ENCODE results near the gene ZNF678.

Gene ZNF678

DNA sequence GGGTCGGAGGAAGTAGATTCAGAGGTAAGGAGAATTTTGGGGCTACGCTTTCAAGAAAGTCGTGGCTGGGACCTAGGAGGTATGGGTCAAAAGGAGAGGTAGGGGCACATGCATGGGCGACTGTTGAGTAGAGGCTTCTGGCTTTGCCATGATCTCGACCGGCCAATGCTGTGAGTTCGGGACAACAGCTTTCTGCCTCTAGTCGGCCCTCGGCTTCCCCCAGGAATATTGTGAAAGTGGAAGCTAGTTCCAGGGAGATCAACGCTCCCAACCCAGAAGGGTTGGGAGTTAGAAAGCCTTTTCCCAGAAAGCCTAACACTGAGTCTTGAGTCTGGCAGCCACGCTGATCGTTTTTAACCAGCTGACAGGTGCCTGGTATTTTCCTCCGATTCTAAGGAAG lies 69.0 kb downstream of the ZNF678 start:
- no peak for DNase-seq (ENCODE audit: insufficient read length, low spot score)
- no peak for FAIRE-seq

DNA sequence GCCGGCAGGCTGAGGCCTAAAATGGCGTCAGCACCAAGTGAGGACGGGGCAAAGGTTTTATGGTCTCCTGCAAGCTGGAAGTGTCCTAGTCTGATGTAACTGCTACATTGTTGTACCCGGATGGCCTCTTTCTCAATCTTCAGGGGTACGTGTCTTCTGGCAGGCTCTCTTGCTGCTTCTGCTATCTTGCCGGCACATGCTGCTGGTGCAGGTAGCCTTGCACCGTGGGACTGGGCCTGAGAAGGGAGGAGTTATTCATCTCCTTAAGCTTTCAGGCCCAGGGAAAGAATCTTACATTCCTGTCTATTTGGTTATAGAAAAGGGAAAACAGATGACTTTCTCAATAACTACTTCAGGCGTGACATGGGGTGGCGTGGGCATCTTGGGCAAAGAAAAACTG lies 72.2 kb downstream of the ZNF678 start:
- DNase-seq (ENCODE audit: insufficient read length, low spot score) = no peak
- FAIRE-seq = no peak
- TF ChIP-seq, protein P1, sequence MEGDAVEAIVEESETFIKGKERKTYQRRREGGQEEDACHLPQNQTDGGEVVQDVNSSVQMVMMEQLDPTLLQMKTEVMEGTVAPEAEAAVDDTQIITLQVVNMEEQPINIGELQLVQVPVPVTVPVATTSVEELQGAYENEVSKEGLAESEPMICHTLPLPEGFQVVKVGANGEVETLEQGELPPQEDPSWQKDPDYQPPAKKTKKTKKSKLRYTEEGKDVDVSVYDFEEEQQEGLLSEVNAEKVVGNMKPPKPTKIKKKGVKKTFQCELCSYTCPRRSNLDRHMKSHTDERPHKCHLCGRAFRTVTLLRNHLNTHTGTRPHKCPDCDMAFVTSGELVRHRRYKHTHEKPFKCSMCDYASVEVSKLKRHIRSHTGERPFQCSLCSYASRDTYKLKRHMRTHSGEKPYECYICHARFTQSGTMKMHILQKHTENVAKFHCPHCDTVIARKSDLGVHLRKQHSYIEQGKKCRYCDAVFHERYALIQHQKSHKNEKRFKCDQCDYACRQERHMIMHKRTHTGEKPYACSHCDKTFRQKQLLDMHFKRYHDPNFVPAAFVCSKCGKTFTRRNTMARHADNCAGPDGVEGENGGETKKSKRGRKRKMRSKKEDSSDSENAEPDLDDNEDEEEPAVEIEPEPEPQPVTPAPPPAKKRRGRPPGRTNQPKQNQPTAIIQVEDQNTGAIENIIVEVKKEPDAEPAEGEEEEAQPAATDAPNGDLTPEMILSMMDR (IDR thresholded peaks at IDR 0.05; ENCODE audit: insufficient read depth, missing control alignments) = no peak

More for the DNA sequence above, 69.0 kb downstream of the ZNF678 start:
- TF ChIP-seq, protein P1 (IDR thresholded peaks at IDR 0.05; ENCODE audit: insufficient read depth, missing control alignments) = no peak

DNA sequence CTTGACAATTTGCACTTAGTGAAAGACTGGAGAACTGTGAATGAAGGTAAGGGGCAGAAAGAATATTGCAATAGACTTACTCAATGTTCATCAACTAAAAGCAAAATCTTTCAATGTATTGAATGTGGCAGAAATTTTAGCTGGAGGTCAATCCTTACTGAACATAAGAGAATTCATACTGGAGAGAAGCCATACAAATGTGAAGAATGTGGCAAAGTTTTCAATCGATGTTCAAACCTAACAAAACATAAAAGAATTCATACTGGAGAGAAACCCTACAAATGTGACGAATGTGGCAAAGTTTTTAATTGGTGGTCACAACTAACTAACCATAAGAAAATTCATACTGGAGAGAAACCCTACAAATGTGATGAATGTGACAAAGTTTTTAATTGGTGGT lies 91.1 kb downstream of the ZNF678 start:
- no peak for DNase-seq (ENCODE audit: insufficient read length, low spot score)
- TF ChIP-seq, protein P1 (IDR thresholded peaks at IDR 0.05; ENCODE audit: insufficient read depth, missing control alignments) = no peak
- FAIRE-seq = no peak

DNA sequence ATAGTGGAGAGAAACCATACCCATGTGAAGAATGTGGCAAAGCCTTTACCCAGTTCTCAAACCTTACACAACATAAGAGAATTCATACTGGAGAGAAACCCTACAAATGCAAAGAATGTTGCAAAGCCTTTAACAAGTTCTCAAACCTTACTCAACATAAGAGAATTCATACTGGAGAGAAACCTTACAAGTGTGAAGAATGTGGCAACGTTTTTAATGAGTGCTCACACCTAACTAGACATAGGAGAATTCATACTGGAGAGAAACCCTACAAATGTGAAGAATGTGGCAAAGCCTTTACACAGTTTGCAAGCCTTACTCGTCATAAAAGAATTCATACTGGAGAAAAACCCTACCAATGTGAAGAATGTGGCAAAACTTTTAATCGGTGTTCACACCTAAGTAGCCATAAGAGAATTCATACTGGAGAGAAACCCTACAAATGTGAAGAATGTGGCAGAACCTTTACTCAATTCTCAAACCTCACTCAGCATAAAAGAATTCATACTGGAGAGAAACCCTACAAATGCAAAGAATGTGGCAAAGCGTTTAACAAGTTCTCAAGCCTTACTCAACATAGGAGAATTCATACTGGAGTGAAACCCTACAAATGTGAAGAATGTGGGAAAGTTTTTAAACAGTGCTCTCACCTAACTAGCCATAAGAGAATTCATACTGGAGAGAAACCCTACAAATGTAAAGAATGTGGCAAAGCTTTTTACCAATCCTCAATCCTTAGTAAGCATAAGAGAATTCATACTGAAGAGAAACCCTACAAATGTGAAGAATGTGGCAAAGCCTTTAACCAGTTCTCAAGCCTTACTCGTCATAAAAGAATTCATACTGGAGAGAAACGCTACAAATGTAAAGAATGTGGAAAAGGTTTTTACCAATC lies 91.7 kb downstream of the ZNF678 start:
- FAIRE-seq (peak; percentile 66), DNase-seq (ENCODE audit: insufficient read length, low spot score) (no peak)

DNA sequence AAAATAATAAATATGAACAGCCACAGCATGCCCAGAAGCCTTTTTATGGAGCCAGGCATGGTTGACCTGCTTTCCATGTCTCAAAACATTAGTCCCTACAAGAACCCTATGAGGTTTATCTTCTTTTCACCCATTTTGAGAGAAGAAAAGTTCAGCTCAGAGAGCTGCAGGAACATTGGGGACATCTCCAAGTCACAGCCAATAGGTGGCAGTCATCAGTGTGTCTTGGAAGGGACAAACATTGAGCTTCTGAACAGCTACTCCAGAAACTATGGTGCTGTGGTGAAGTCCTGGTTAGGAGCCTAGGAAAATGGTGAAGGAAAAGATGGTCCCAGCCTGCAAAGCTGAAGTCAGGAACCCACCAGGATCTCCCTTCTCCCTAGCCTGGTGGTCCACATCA lies 98.1 kb downstream of the ZNF678 start:
- FAIRE-seq = no peak
- TF ChIP-seq, protein P1 (IDR thresholded peaks at IDR 0.05; ENCODE audit: insufficient read depth, missing control alignments) = no peak
- DNase-seq (ENCODE audit: insufficient read length, low spot score) = no peak

More for the DNA sequence above, 91.7 kb downstream of the ZNF678 start:
- TF ChIP-seq, protein P1 (IDR thresholded peaks at IDR 0.05; ENCODE audit: insufficient read depth, missing control alignments) = no peak

DNA sequence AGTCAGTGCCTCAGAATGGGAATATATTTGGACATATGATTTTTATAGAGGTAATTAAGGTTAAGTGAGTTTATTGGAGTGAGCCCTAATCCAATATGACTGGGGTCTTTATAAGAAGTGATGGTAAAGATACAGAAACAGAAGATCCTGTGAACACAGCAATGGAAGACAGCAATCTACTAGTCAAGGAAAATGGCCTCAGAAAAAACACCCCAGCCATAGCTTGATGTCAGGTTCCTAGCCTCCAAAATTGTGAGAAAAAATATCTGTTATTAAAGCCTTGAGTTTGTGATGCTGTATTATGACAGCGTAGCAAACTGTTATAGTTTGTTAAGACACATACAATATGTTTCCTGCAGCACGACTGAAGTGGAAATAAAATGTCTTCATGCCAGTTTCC lies 99.6 kb downstream of the ZNF678 start:
- TF ChIP-seq, protein P1 (IDR thresholded peaks at IDR 0.05; ENCODE audit: insufficient read depth, missing control alignments) = no peak
- no peak for FAIRE-seq
- no peak for DNase-seq (ENCODE audit: insufficient read length, low spot score)

DNA sequence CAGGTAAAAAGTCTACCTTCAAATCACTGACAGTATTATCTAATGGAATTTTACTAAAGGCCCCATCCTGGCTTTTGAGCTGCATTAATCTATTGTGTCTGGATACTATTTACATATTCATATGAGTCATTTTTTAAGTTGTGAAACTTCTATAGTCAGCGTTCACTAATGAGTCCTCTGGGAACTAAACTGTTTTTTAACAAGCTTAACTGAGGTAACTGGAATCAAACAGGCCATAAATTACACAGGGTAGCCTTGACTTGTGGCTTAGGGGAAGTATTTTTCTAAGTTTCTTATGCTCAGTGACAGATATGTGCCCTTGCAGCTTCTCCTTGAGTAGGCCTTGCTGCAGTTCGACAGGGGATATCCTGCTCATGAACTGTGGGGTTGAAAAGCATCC lies 102.9 kb downstream of the ZNF678 start:
- DNase-seq (ENCODE audit: insufficient read length, low spot score) (no peak), FAIRE-seq (no peak)
- TF ChIP-seq, protein P1 (IDR thresholded peaks at IDR 0.05; ENCODE audit: insufficient read depth, missing control alignments) = no peak
